Parathyroid adenoma (tissue), 2 donors: ENCODE measurements around the gene CPNE4.

Source experiments
- H2AFZ ChIP-seq: fragments of 300-600 bp; sonication (generic); one replicate; pipeline ENCODE4 v1.7.0; 2017; ENCODE audit warnings: antibody characterized with exemption, mild to moderate bottlenecking
- H3K27ac ChIP-seq: fragments of 300-600 bp; sonication (generic); one replicate; pipeline ENCODE4 v1.7.0; 2017
- H3K27me3 ChIP-seq: fragments of 300-600 bp; sonication (generic); one replicate; pipeline ENCODE4 v1.7.0; 2017; ENCODE audit warnings: low read length; ENCODE audit not compliant: control insufficient read depth, insufficient read depth
- H3K36me3 ChIP-seq: fragments of 300-600 bp; sonication (generic); one replicate; pipeline ENCODE4 v1.7.0; 2017; ENCODE audit warnings: low read length; ENCODE audit not compliant: control insufficient read depth, insufficient read depth
- H3K4me1 ChIP-seq: fragments of 300-600 bp; sonication (generic); one replicate; pipeline ENCODE4 v1.7.0; 2017; ENCODE audit warnings: control low read depth
- H3K4me2 ChIP-seq: fragments of 300-600 bp; sonication (generic); one replicate; pipeline ENCODE4 v1.7.0; 2017; ENCODE audit warnings: low read length
- H3K4me3 ChIP-seq: fragments of 300-600 bp; sonication (generic); one replicate; pipeline ENCODE4 v1.7.0; 2017; ENCODE audit warnings: low read depth, low read length
- H3K79me2 ChIP-seq: fragments of 300-600 bp; sonication (generic); one replicate; pipeline ENCODE4 v1.7.0; 2017; ENCODE audit warnings: control low read depth
- H3K9ac ChIP-seq: fragments of 300-600 bp; sonication (generic); one replicate; pipeline ENCODE4 v1.7.0; 2017; ENCODE audit warnings: mild to moderate bottlenecking
- H3K9me3 ChIP-seq: fragments of 300-600 bp; sonication (generic); one replicate; pipeline ENCODE4 v1.7.0; 2017; ENCODE audit warnings: low read length; ENCODE audit not compliant: control insufficient read depth
- TF ChIP-seq, protein P1 (sequence below): fragments of 300-600 bp; sonication (generic); IDR thresholded peaks from one replicate; pipeline ENCODE4 v1.7.0; 2017; ENCODE audit warnings: antibody characterized with exemption, mild to moderate bottlenecking
- donor health status: primary hyperparathyroidism.

Gene CPNE4

GRCh38 chr3:131623431-131623830 is 411.4 kb downstream of the CPNE4 start:
- H3K36me3 ChIP-seq = no peaks in the 10 kb centered on the region
- H3K9me3 ChIP-seq = no peaks in the 10 kb centered on the region
- no peaks in the 10 kb centered on the region for H3K79me2 ChIP-seq
- no peak overlapping the region for H3K4me2 ChIP-seq
- H3K4me1 ChIP-seq = no peaks in the 10 kb centered on the region
- no peak overlapping the region for H3K27ac ChIP-seq
- no peaks in the 10 kb centered on the region for H3K27me3 ChIP-seq
- no peak overlapping the region for H2AFZ ChIP-seq
- no peak overlapping the region for H3K4me3 ChIP-seq
- TF ChIP-seq, protein P1, sequence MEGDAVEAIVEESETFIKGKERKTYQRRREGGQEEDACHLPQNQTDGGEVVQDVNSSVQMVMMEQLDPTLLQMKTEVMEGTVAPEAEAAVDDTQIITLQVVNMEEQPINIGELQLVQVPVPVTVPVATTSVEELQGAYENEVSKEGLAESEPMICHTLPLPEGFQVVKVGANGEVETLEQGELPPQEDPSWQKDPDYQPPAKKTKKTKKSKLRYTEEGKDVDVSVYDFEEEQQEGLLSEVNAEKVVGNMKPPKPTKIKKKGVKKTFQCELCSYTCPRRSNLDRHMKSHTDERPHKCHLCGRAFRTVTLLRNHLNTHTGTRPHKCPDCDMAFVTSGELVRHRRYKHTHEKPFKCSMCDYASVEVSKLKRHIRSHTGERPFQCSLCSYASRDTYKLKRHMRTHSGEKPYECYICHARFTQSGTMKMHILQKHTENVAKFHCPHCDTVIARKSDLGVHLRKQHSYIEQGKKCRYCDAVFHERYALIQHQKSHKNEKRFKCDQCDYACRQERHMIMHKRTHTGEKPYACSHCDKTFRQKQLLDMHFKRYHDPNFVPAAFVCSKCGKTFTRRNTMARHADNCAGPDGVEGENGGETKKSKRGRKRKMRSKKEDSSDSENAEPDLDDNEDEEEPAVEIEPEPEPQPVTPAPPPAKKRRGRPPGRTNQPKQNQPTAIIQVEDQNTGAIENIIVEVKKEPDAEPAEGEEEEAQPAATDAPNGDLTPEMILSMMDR = no peak
- H3K9ac ChIP-seq = no peak overlapping the region

- TF ChIP-seq, protein P1 = no peak
- H3K4me3 ChIP-seq = no peak overlapping the region
- H3K79me2 ChIP-seq = no peaks in the 10 kb centered on the region
- no peak overlapping the region for H3K4me2 ChIP-seq
- H3K9me3 ChIP-seq = no peaks in the 10 kb centered on the region
- H3K4me1 ChIP-seq = no peaks in the 10 kb centered on the region
- H3K27ac ChIP-seq = no peak overlapping the region
- no peaks in the 10 kb centered on the region for H3K36me3 ChIP-seq
- H3K27me3 ChIP-seq = no peaks in the 10 kb centered on the region
- no peak overlapping the region for H3K9ac ChIP-seq
- no peak overlapping the region for H2AFZ ChIP-seq
Observed at GRCh38 chr3:131622726-131623125, 412.1 kb downstream of the CPNE4 start.

- H3K36me3 ChIP-seq = no peaks in the 10 kb centered on the region
Observed at GRCh38 chr3:131620977-131621376, 413.8 kb downstream of the CPNE4 start.

GRCh38 chr3:131619821-131620220 is 415.0 kb downstream of the CPNE4 start:
- Histone ChIP-seq H3K4me3 (no peak overlapping the region), H3K4me2 (no peak overlapping the region)
- TF ChIP-seq, protein P1 = no peak

More at GRCh38 chr3:131620977-131621376, 413.8 kb downstream of the CPNE4 start:
- H3K79me2 ChIP-seq = no peaks in the 10 kb centered on the region
- H3K9me3 ChIP-seq = no peaks in the 10 kb centered on the region
- no peak overlapping the region for H3K4me3 ChIP-seq
- H2AFZ ChIP-seq = no peak overlapping the region
- no peaks in the 10 kb centered on the region for H3K27me3 ChIP-seq
- H3K4me1 ChIP-seq = no peaks in the 10 kb centered on the region
- TF ChIP-seq, protein P1 = no peak
- H3K4me2 ChIP-seq = no peak overlapping the region
- no peak overlapping the region for H3K27ac ChIP-seq
- H3K9ac ChIP-seq = no peak overlapping the region

GRCh38 chr3:131616719-131617118 is 418.1 kb downstream of the CPNE4 start:
- no peaks in the 10 kb centered on the region for H3K9me3 ChIP-seq
- H2AFZ ChIP-seq = no peak overlapping the region
- no peaks in the 10 kb centered on the region for H3K36me3 ChIP-seq
- no peaks in the 10 kb centered on the region for H3K4me1 ChIP-seq
- TF ChIP-seq, protein P1 = no peak
- H3K27ac ChIP-seq = no peak overlapping the region
- no peaks in the 10 kb centered on the region for H3K27me3 ChIP-seq
- H3K4me2 ChIP-seq = no peak overlapping the region
- no peak overlapping the region for H3K9ac ChIP-seq
- H3K4me3 ChIP-seq = no peak overlapping the region
- H3K79me2 ChIP-seq = no peaks in the 10 kb centered on the region

More at GRCh38 chr3:131619821-131620220, 415.0 kb downstream of the CPNE4 start:
- Histone ChIP-seq H3K9me3 (no peaks in the 10 kb centered on the region), H3K27me3 (no peaks in the 10 kb centered on the region), H3K79me2 (no peaks in the 10 kb centered on the region), H3K9ac (no peak overlapping the region), H3K4me1 (no peaks in the 10 kb centered on the region), H3K27ac (no peak overlapping the region), H3K36me3 (no peaks in the 10 kb centered on the region), H2AFZ (no peak overlapping the region)
